Retina (tissue), 1 donor: Measurements from ENCODE around the gene NDST1.
A peak's percentile ranks its signal among the peaks of the same experiment; 100 is the strongest.

Source experiments
- DNase-seq: peaks from one replicate; pipeline ENCODE4 v3.0.0-alpha.2; 2016

The NDST1 gene

DNA sequence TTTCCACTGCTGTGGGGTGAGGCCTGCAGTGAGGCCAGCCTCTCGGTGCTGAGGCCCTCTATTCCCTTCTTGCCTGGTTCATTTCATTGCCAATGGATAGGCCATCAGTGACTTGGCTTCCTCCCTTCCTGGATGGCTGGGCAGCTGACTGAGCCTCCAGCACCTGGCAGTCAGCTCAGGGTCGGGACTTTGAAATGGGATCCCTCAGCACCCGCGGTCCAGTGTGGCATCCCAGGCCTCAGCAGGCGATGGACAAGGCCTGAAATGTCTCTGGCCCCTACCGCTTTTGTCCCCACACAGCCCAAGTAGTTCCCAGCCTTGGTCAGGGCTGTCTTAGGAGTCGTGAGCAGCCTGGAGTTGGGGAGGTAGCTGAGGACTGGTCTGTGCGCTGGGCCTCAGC, 17.2 kb downstream of the NDST1 start:
- DNase-seq = no peak

- no peak for DNase-seq
These were observed 17.9 kb downstream of the NDST1 start for GRCh38 chr5:150525781-150526180.

GRCh38 chr5:150527038-150527437, 19.1 kb downstream of the NDST1 start:
- DNase-seq = no peak

DNA sequence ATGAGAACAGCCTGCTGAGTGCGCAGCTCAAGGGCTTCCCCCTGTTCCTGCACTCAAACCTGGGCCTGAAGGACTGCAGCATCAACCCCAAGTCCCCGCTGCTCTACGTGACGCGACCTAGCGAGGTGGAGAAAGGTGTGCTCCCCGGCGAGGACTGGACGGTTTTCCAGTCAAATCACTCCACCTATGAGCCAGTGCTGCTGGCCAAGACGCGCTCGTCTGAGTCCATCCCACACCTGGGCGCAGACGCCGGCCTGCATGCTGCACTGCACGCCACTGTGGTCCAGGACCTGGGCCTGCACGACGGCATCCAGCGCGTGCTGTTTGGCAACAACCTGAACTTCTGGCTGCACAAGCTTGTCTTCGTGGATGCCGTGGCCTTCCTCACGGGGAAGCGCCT, 19.9 kb downstream of the NDST1 start:
- no peak for DNase-seq

DNA sequence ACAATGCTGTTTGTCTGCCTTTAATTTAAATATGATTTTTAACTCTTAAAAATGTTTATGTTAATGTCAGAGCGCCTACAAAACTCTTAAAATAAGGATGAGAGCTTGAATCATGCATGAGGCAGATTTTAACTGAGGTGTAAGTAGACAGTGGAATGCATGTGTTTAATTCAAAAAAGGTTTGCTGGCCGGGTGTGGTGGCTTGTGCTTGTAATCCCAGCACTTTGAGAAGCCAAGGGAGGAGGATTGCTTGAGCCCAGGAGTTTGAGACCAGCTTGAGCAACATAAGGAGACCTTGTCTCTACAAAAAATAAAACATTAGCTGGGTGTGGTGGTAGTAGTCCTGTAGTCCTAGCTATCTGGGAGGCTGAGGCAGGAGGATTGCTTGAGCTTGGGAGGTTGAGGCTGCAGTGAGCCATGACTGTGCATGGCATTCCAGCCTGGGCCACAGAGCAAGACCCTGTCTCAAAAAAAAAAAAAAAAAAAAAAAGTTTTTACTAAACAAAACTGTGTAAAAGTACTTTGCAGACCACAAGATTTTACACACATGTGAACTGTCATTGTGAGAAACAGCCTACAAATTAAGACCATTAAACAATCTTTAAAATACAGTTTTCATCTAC, 21.1 kb downstream of the NDST1 start:
- no peak for DNase-seq

- DNase-seq = no peak
These were observed 21.6 kb downstream of the NDST1 start for GRCh38 chr5:150529555-150529954.

DNA sequence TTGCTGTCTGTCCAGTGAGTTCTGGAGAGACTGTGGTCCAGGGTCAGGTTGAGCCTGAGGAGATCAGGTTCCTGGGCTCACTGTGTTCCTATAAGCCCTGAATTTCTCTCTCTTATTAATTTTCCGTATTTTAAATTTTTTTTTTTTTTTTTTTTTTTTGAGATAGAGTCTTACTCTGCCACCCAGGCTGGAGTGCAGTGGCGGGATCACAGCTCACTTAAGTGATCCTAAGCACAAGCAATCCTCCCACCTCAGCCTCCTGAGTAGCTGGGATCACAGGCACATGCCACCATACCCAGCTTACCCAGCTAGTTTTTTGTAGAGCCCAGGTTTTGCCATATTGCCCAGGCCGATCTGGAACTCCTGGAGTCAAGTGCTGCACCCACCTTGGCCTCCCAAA, 22.5 kb downstream of the NDST1 start:
- no peak for DNase-seq

DNA sequence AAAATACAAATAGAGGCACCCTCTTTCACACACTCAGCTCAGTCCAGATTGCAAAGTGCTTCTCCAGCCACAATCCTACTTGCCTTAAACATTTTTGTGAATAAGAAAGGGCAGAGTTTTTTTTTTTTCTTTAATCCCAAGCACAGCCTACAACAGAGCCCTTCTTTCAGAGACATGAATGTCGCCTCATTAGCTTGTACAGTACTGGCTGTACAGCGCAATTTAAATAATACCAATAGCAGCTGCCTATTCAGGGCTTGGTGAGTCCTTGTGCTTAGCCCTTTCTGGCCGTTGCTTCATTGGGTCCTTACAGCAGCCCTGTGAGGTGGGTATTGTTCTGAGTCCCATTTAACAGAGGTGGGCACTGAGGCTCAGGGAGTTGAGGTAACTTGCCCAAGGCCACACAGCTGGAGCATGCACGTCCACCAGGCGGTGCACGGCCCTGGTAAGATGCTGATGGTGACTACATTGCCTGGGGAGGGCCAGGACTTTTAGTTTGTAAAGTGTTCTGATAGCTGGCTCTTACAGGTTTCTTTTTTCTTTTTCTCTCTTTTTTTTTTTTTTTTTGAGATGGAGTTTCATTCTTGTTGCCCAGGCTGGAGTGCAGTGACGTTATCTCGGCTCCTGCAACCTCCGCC, 23.1 kb downstream of the NDST1 start:
- DNase-seq = no peak

GRCh38 chr5:150531686-150532085, 23.8 kb downstream of the NDST1 start:
- no peak for DNase-seq

DNA sequence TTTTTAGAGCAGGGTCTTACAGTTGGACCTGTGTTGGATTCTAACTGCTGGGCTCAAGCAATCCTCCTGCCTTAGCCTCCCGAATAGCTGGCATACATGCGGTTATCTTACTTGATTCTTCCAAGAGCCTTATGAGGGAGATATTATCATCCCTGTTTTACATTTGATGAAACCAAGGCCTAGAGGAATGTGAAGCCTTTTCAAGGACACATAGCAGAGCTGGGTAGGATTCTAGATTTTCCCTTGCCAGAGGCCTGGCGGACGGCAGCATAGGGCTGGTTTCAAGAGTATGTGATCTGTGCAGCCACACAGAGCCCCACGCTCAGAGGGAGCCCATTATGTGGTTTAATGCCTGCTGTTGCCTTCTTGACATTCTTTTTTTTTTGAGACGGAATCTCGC, 24.2 kb downstream of the NDST1 start:
- no peak for DNase-seq

DNA sequence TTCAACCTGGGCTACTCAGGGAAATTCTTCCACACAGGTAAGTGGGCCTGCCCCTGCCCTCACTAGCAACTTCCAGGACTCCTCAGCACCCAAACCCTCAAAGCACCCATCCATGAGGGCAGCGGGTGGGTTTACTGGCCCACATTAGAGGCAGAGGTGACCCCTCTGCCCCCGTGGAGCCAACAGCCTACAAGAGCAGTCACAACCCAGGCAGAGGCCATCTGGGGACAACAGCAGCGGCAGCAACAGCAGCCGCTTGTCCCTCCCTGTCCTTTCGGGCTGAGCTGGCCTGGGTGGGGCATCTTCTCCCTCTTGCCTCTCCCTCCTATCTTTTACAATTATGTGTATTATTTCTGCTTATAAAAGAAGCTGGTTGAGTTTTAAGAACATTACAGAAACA, 25.1 kb downstream of the NDST1 start:
- DNase-seq = no peak

DNA sequence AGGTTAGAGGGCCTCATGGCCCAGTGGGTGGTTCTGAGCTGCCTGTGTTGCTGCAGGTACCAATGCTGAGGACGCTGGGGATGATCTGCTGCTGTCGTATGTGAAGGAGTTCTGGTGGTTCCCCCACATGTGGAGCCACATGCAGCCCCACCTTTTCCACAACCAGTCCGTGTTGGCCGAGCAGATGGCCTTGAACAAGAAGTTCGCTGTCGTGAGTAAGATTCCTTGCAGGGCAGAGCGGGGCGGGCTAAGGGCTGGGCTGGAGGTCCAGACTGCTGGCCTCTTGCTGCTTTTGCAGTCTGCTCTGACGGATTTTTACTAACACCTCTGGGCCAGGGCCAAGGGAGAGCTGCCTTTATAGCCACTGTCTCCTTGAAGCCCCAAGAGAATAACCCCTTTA, 26.9 kb downstream of the NDST1 start:
- DNase-seq = no peak

DNA sequence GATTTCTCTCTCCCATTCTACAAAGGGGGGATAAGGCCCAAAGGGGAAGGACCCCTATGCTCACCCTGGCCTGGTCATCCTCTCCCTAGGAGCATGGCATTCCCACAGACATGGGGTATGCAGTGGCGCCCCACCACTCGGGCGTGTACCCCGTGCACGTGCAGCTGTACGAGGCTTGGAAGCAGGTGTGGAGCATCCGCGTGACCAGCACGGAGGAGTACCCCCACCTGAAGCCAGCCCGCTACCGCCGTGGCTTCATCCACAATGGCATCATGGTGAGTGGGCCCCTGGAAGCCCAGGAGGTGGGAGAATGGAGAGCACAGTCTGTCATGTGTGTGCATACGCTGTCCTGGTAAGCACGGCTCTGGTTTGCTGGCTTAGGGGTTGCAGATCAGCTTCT, 27.7 kb downstream of the NDST1 start:
- no peak for DNase-seq

- DNase-seq = no peak
These were observed 30.3 kb downstream of the NDST1 start for GRCh38 chr5:150538007-150538917.

- DNase-seq = no peak
These were observed 31.3 kb downstream of the NDST1 start for GRCh38 chr5:150539206-150539605.

- no peak for DNase-seq
These were observed 32.1 kb downstream of the NDST1 start for GRCh38 chr5:150540042-150540441.

GRCh38 chr5:150540615-150541396, 32.9 kb downstream of the NDST1 start:
- DNase-seq = no peak

GRCh38 chr5:150541397-150541675, 33.4 kb downstream of the NDST1 start:
- no peak for DNase-seq

DNA sequence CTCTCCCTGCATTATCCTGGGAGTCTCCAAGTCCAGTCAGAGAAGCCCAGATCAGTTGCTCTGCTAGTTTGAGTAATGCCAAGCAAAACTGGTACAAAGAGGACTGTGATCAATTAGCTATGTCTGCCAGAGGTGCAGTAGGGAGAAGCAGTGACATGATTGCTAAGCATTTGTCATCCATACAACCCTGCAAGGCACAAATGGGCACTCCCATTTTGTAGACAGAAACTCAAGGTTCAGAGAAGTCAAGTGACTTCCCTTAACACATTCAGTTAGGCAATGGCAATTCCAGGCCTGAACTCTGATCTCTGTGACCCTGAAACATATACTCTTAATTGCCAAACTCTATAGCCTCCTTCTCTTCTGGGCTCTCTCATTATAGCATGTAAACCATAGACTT, 34.0 kb downstream of the NDST1 start:
- no peak for DNase-seq

DNA sequence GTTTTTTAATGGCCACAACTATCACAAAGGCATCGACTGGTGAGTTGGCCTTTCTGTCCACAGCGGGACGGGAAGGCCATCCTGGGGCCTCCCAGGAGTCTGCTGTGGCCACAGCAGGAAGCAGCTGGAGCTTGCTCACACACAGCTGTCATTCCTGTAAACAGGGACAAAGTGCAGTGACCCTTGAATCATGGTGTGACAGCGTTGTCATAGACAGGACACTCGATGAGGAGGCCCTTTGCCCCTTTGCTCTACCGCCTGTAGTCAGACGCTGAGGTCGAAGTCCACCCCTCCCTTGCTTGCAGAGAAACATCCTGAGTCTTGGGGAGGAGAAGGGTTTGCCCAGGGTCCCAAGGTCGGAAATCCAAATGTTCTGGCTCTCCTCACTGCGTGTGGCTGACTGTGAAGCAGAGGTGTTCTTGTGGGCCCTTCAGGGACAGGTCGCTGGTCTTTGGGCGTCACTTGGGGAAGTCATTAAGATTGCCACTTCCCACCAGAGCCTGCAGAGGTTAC, 35.1 kb downstream of the NDST1 start:
- peak; percentile 28 for DNase-seq

DNA sequence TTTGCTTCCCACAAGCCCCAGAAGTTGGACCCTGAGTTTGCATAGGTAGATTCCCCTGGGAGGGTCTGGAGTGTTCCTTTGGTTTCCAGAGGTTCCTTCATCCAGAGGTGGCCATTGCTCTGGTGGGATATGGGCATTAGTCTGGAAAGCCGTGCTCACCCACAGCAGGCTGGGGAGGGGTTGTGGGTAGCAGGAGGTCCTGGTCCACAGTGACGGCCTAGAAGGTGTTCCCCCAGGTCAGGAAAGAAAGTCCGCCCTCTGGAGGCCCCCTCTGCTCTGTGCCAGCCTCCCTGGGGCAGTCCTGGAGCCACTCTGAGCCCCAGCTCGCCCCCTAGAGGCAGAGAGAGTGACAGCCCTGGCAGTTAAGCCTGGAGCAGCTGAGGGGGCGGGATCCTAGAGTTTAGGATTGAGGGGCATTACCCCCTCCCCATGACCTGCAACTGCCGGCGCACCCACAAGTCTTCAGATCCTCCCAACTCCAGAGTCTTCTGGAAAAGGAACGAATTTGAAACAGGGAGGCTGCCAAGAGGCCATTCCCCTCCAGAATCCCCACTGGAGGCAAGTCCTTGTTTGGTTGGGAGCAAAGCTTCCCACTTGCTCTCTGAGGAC, 36.8 kb downstream of the NDST1 start:
- DNase-seq = peak; percentile 48

- DNase-seq = no peak
These were observed 37.3 kb downstream of the NDST1 start for GRCh38 chr5:150545246-150545645.

DNA sequence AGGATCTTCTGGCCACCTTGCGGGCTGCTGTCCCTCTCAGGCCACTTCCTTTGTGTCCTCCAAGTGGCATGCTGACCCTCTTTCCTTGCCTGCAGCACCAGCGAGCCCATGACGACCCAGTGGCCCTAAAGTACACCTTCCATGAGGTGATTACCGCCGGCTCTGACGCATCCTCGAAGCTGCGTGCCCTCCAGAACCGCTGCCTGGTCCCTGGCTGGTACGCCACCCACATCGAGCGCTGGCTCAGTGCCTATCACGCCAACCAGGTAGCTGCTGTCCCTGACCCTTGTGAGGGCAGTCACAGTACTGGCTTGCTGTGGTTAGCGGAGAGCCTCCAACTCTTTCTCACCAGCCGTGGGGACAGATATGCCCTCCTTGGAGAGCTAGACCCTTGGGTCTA, 40.2 kb downstream of the NDST1 start:
- DNase-seq = no peak
